Smooth muscle cell of the pulmonary artery (primary cell): ENCODE results near the gene TRMT44. TPM values are rescaled to one million over a fixed set of nuclear protein-coding genes. Genes with fewer than 3 reads are reported as not detected.

Experiments
- total RNA-seq: library from RNA; depleted of rRNA; stranded (reverse); fragments of >200 nt; gene quantifications from 2 replicates; pipeline ENCODE4 v1.2.3, GENCODE V29; 2014

The TRMT44 gene, protein sequence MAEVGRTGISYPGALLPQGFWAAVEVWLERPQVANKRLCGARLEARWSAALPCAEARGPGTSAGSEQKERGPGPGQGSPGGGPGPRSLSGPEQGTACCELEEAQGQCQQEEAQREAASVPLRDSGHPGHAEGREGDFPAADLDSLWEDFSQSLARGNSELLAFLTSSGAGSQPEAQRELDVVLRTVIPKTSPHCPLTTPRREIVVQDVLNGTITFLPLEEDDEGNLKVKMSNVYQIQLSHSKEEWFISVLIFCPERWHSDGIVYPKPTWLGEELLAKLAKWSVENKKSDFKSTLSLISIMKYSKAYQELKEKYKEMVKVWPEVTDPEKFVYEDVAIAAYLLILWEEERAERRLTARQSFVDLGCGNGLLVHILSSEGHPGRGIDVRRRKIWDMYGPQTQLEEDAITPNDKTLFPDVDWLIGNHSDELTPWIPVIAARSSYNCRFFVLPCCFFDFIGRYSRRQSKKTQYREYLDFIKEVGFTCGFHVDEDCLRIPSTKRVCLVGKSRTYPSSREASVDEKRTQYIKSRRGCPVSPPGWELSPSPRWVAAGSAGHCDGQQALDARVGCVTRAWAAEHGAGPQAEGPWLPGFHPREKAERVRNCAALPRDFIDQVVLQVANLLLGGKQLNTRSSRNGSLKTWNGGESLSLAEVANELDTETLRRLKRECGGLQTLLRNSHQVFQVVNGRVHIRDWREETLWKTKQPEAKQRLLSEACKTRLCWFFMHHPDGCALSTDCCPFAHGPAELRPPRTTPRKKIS
- 11.4 and 15.0 TPM in 2 replicates for total RNA-seq

DNA sequence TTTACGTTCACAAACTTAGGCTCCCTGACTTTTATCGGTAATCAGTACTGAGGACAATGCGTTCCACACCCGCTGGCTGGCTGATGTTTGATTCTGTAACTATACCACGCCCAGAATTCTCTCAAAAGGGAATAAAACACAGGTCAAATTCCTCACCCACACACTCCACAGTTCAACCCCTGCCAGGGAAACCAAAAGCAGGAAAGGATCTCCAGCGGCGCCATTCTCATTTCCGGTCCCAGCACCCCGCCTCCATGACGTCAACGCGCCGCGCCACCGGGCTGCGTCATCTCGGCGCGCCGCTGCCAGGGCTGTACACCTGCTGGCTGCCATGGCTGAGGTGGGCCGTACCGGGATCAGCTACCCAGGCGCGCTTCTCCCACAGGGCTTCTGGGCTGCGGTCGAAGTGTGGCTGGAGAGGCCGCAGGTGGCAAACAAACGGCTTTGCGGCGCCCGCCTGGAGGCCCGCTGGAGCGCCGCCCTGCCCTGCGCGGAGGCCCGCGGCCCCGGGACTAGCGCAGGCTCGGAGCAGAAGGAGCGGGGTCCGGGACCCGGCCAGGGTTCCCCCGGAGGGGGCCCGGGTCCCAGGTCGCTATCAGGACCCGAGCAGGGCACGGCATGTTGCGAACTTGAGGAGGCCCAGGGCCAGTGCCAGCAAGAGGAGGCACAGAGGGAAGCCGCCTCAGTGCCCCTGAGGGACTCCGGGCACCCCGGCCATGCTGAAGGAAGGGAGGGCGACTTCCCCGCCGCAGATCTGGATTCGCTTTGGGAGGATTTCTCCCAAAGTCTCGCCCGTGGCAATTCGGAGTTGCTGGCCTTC is at the start of gene TRMT44, which contains the start of gene ACOX3:
TSS of gene TRMT44 (plus strand) at position 286 of the 820 bp plus-strand sequence. CDS start at position 332, 46 bp downstream.
TSS of gene ACOX3 (minus strand) at position 232 of the 820 bp plus-strand sequence. CDS start 24,202 bp downstream, outside the sequence.

Other genes with a start within 250 kb of the TRMT44 start
- gene SH3TC1, start 241.5 kb upstream of the TRMT44 start, total RNA-seq = 5.4 and 24.9 TPM in 2 replicates
- gene HTRA3, start 171.0 kb upstream of the TRMT44 start, total RNA-seq = 5.1 and 5.4 TPM in 2 replicates
- gene ACOX3, start 54 bp upstream of the TRMT44 start, total RNA-seq = 22.1 and 32.9 TPM in 2 replicates
- 0.03 and 0.78 TPM in 2 replicates for gene GPR78, start 139.6 kb downstream of the TRMT44 start, total RNA-seq
- gene CPZ, start 152.0 kb downstream of the TRMT44 start, total RNA-seq = 1.8 and 24.4 TPM in 2 replicates